ENCODE measurements around the gene RIPK4. TPM values are rescaled to one million over a fixed set of nuclear protein-coding genes. Genes with fewer than 3 reads are reported as not detected.

The RIPK4 gene
- total and polyA plus RNA-seq, 2 donors (not counting 1 experiment from before 2014, with no cell fraction given), result not detected

GRCh38 chr21:41750532-41751151, 16.2 kb downstream of the RIPK4 start:
- Mint-ChIP-seq H3K4me3 (no peak overlapping the region), H3K27ac (no peak overlapping the region), H3K27me3 (peaks cover 6% of the 10 kb centered on the region), H3K4me1 (no peaks in the 10 kb centered on the region), H3K9me3 (ENCODE audit: insufficient read depth) (no peaks in the 10 kb centered on the region)
- ChIA-PET CTCF (no interaction called here), POLR2A (no interaction called here)
- Histone ChIP-seq H3K9me3 (ENCODE audit: control extremely low read depth in 1 of 3, control insufficient read depth in 2 of 3, insufficient read depth in 1 of 3, low read length in 2 of 3) (no peaks in the 10 kb centered on the region), H3K27ac (ENCODE audit: low read length in 2 of 2) (no peak overlapping the region), H2AFZ (ENCODE audit: insufficient read depth, low read depth, low read length, poor library complexity, severe bottlenecking) (no peak overlapping the region), H3K9ac (ENCODE audit: low read length) (no peak overlapping the region), H4K20me1 (ENCODE audit: control insufficient read depth, insufficient read depth, low read length, poor library complexity, severe bottlenecking) (no peaks in the 10 kb centered on the region), H3K4me2 (replicated peaks; ENCODE audit: low read depth, low read length, poor library complexity, severe bottlenecking) (no peak overlapping the region), H3K36me3 (replicated peaks in 1 of 2; ENCODE audit: control extremely low read depth in 1 of 2, control insufficient read depth in 1 of 2, extremely low read depth in 1 of 2, insufficient read depth in 2 of 2, low read length in 1 of 2) (no peaks in the 10 kb centered on the region), H3K79me2 (ENCODE audit: control insufficient read depth, insufficient read depth, low read length) (no peaks in the 10 kb centered on the region), H3K27me3 (replicated peaks in 1 of 4; ENCODE audit: control extremely low read depth in 1 of 4, control insufficient read depth in 3 of 4, insufficient read depth in 4 of 4, low read length in 3 of 4) (no peaks in the 10 kb centered on the region), H3K4me1 (ENCODE audit: control insufficient read depth in 2 of 2, insufficient read depth in 2 of 2, low read length in 2 of 2) (no peaks in the 10 kb centered on the region), H3K4me3 (ENCODE audit: control extremely low read depth in 1 of 5, extremely low read depth in 1 of 5, insufficient read depth in 1 of 5, low read depth in 2 of 5, low read length in 4 of 5) (no peak overlapping the region)
- ATAC-seq (ENCODE audit: low read depth) (no peak), DNase-seq (no peak)
- TF ChIP-seq CTCF (IDR thresholded peaks at IDR 0.05), result no peak
- TF ChIP-seq EZH2 (IDR thresholded peaks at IDR 0.05; ENCODE audit: borderline replicate concordance, insufficient read depth, low read depth, low read length, poor library complexity, severe bottlenecking), result no peak
- intact Hi-C loops (cut with micrococcal nuclease), result no loop called here
- WGBS (ENCODE audit: insufficient coverage), result over 99% methylated on average over 12 of the region's 16 CpGs

- intact Hi-C loops (cut with micrococcal nuclease), result no loop called here
Observed at GRCh38 chr21:41750051-41750450, 16.8 kb downstream of the RIPK4 start.

More at GRCh38 chr21:41750051-41750450, 16.8 kb downstream of the RIPK4 start:
- H3K79me2 ChIP-seq (ENCODE audit: control insufficient read depth, insufficient read depth, low read length), result no peaks in the 10 kb centered on the region
- TF ChIP-seq CTCF (IDR thresholded peaks at IDR 0.05) (no peak), EZH2 (IDR thresholded peaks at IDR 0.05; ENCODE audit: borderline replicate concordance, insufficient read depth, low read depth, low read length, poor library complexity, severe bottlenecking) (no peak)
- DNase-seq (no peak), ATAC-seq (ENCODE audit: low read depth) (no peak)
- peaks cover 7% of the 10 kb centered on the region for H3K27me3 Mint-ChIP-seq
- ChIA-PET POLR2A (no interaction called here), CTCF (interaction anchor here (0.7 kb wide), 1 partner anchor 68 kb away, joined by 3 read pairs; no protein-coding TSS in a partner anchor)
- H3K4me3 ChIP-seq (ENCODE audit: control extremely low read depth in 1 of 5, extremely low read depth in 1 of 5, insufficient read depth in 1 of 5, low read depth in 2 of 5, low read length in 4 of 5), result no peak overlapping the region
- H3K4me2 ChIP-seq (replicated peaks; ENCODE audit: low read depth, low read length, poor library complexity, severe bottlenecking), result no peak overlapping the region
- H3K27ac ChIP-seq (ENCODE audit: low read length in 2 of 2), result no peak overlapping the region
- no peaks in the 10 kb centered on the region for H3K36me3 ChIP-seq (replicated peaks in 1 of 2; ENCODE audit: control extremely low read depth in 1 of 2, control insufficient read depth in 1 of 2, extremely low read depth in 1 of 2, insufficient read depth in 2 of 2, low read length in 1 of 2)
- WGBS (ENCODE audit: insufficient coverage), result 94% methylated on average over 2 of the region's 7 CpGs
- no peaks in the 10 kb centered on the region for H3K9me3 ChIP-seq (ENCODE audit: control extremely low read depth in 1 of 3, control insufficient read depth in 2 of 3, insufficient read depth in 1 of 3, low read length in 2 of 3)
- H3K9me3 Mint-ChIP-seq (ENCODE audit: insufficient read depth), result no peaks in the 10 kb centered on the region
- H3K4me1 ChIP-seq (ENCODE audit: control insufficient read depth in 2 of 2, insufficient read depth in 2 of 2, low read length in 2 of 2), result no peaks in the 10 kb centered on the region
- H4K20me1 ChIP-seq (ENCODE audit: control insufficient read depth, insufficient read depth, low read length, poor library complexity, severe bottlenecking), result no peaks in the 10 kb centered on the region
- H3K4me3 Mint-ChIP-seq, result no peak overlapping the region
- H2AFZ ChIP-seq (ENCODE audit: insufficient read depth, low read depth, low read length, poor library complexity, severe bottlenecking), result no peak overlapping the region
- H3K27me3 ChIP-seq (replicated peaks in 1 of 4; ENCODE audit: control extremely low read depth in 1 of 4, control insufficient read depth in 3 of 4, insufficient read depth in 4 of 4, low read length in 3 of 4), result no peaks in the 10 kb centered on the region
- H3K9ac ChIP-seq (ENCODE audit: low read length), result no peak overlapping the region
- H3K4me1 Mint-ChIP-seq, result no peaks in the 10 kb centered on the region
- no peak overlapping the region for H3K27ac Mint-ChIP-seq

All from B cell (primary cell).